HPDE6-E6E7 (cell line): ENCODE data around the gene TACR1.
A peak's percentile ranks its signal among the peaks of the same experiment; 100 is the strongest.
"Not testable (repeated sequence)": the region's sequence is repeated elsewhere in the genome, so short reads cannot be mapped to it uniquely, and the experiment has no call there.

Experiments
- DNase-seq: peaks from one replicate; pipeline ENCODE4 v3.0.0; 2011; ENCODE audit warnings: missing footprints; ENCODE audit errors: extremely low spot score

Gene TACR1

DNA sequence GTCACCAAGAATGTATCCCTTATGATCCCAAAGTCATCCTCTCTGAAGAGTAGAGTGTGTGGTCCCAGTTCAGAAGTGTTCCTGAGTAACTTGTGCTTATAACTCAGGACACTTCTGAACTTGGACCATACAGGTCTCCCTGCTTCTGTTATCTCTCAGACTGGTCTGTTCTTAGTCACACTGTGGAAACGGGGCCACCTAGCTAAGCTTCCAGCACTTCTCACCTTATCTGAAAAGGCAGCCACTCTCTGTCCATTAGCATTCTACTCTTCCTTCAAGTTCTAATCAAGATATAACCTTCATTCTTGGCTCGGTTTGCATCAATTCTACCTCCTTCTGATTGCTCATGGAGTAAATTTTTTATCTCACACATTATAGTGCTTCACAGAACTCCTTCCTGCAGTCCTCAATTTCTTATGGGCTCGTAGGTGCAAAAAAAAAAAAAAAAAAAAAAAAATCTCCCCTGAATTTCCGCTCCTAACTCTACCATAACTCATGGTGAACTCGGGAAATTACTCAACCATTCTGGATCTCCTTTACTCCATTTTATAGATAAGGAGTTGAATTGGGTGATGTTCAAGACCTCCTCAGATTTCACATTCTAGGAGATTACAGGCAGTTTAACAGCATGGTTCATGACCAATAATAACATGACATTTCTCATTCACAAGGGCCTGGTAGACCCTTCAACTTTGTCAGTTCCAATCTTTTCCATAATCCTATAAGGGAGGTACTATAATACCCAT, 108.4 kb downstream of the TACR1 start:
- DNase-seq, result no peak

DNA sequence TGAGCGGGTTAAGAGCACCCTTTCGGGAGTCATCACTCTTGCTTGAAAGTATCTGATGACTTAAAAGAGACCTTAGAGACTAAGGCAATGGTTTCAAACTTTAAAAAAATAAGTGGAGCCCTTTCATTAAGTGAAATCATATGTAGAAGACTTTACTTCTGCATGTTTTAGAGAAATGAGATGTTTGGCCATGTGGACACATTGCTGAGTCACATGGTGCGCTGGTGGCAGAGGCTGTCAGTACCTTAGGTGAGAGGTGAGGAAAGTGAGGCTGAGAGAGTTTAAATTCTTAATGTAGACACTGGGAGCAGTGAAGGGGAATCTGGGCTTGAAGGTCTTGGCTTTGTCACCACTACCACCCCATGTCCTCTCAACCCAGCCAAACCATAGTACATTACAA, 109.8 kb downstream of the TACR1 start:
- DNase-seq, result no peak

GRCh38 chr2:75088791-75089190, 110.5 kb downstream of the TACR1 start:
- DNase-seq, result no peak

DNA sequence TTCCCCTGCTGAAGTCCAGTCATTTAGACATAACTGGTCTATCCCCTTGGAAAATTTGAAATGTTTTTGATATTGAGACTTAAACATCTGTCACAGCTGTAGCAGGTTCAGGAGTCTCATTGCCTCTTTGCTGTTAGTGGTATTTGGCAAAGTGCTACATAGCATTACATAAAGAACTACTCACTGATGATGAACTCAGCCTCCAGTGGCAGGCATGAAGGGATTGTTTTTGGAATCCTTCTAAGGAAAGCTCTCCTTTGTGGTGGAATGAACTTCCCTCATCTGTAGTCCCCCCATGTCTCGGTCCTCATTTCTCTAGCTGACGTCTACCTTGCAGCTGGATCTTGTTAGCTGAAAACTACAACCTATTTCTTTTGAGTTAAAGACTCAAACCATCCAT, 111.6 kb downstream of the TACR1 start:
- no peak for DNase-seq

DNA sequence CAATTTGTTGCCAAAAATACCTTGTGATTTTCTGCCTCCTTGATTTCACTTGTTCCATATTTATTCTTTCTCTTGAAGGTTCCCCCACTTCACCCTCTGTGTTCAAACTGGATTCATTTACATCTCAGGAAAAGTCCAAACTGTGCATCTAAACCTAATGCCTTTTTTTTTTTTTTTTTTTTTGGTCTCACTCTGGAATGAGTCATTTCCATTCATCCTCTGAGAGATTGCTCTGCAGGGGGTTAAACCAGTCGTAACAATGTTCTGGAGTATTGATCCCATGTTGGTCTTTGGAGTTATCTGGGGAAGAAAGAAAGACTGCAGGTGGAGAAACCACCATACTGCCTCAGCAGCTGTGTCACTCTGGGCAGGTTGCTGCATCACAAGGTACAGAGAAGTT, 119.7 kb downstream of the TACR1 start:
- no peak for DNase-seq

DNA sequence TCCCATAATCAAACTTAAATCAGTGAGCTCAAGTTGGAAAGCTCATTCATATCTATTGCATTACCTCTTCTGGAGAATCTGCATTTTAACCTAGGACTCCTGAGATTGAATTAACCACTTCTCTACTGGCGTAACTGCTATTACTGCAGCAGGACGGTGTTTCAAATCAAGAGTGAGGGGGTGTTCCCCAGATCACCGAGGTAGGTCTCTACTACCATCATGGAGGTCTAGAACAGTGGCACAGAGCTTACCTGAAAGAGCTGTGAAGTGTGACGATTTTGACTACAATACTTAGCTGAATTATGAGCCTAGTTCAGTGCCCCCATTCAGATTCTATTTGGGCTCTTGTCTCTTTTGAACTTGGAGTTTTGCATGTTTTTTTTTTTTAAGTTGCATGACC, 121.4 kb downstream of the TACR1 start:
- no peak for DNase-seq

- no peak for DNase-seq
Measured at GRCh38 chr2:75076088-75076487, 123.2 kb downstream of the TACR1 start.

- DNase-seq, result no peak
Measured at GRCh38 chr2:75074708-75075107, 124.6 kb downstream of the TACR1 start.

- DNase-seq, result no peak
Measured at GRCh38 chr2:75074228-75074627, 125.1 kb downstream of the TACR1 start.

DNA sequence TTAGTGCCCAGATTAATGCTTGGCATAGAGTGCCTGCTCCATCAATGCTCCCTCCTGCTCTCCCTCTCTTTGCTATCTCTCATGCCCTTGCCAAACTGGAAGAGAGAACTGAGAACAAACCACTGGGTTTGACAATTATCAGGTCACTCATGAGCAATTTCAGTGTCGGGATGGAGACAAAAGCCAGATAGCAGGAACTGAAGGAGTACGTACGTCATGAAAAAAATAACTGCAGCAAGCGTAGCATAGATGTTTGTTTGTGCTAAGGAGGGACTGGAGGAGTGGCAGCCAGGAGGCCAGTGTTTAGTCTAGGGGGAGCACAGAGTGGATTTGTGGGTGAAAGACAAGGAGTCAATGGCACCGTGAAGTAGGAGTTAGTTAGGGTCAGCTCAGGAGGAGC, 127.6 kb downstream of the TACR1 start:
- no peak for DNase-seq

DNA sequence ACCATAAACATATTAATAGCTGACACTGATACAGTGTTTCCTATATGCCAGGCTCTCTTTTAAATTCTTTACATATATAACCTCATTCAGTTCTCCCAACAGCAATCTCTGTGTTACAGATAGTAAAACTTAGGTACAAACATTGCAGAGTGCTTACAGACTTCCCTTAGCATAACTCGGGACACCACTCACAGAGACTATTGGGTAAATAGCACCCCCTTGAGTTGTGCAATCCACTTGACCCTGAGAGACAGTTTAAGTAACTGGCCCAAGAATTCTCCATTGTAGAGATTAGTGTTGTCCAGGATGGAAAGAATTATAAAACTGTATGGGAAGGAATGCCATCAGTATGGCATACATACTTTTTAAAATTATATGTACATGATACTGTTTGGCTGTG, 130.8 kb downstream of the TACR1 start:
- DNase-seq, result no peak

DNA sequence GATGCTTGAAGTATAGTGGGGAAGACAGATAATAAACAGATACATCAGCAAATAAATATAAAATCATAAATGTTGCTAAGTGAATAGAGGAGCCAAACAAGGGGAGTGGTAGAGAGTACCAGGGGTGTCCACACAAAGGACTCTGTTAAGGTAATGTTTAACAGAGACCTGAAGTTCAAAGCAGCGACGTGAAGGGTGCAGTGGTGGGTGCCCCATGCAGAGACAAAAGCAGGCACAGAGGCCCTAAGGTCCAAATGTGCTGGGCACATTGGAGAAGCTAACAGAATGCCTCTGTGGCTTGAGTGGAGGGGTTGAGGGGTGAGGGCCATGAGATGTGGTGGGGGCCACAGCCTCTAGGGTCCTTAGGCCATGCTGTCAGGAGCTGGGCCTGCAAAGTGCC, 131.8 kb downstream of the TACR1 start:
- DNase-seq, result no peak

GRCh38 chr2:75066121-75066902, 133.0 kb downstream of the TACR1 start:
- DNase-seq, result no peak

DNA sequence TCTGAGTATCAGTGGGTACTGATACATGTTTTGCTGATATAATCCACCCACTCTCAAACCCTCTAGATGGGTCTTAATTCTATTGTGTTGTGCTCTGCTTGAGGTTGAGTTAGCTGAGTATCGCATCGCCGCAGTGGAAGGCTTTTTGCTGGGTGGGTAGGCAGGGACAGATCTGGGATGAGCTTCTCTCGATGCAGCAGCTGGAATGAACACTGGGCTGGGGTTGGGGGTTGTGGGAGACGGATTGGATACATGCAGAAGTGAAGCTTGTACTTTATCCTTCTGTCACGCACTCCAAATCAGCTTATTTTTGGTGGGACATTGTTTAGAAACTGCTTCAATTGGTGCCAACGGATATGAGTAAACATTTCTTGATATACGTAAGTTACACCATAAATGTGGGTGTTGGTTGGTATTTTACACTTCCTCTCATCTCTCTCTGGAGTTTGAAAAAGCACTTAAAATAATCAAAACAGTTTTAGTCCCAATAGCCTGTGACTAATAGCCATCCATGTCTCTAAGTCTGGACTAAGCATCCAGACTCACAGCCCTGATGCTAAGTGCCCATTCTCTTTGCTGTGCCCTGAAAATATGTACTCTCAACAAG, 133.8 kb downstream of the TACR1 start:
- DNase-seq, result no peak

GRCh38 chr2:75064691-75065396, 134.5 kb downstream of the TACR1 start:
- peak; percentile 48 for DNase-seq

GRCh38 chr2:75063906-75064305, 135.4 kb downstream of the TACR1 start:
- no peak for DNase-seq

GRCh38 chr2:75058427-75058826, 140.9 kb downstream of the TACR1 start:
- no peak for DNase-seq

GRCh38 chr2:75057150-75057549, 142.2 kb downstream of the TACR1 start:
- DNase-seq, result not testable (repeated sequence)

- no peak for DNase-seq
Measured at GRCh38 chr2:75055820-75056675, 143.3 kb downstream of the TACR1 start.

- no peak for DNase-seq
Measured at GRCh38 chr2:75055142-75055819, 144.0 kb downstream of the TACR1 start.

DNA sequence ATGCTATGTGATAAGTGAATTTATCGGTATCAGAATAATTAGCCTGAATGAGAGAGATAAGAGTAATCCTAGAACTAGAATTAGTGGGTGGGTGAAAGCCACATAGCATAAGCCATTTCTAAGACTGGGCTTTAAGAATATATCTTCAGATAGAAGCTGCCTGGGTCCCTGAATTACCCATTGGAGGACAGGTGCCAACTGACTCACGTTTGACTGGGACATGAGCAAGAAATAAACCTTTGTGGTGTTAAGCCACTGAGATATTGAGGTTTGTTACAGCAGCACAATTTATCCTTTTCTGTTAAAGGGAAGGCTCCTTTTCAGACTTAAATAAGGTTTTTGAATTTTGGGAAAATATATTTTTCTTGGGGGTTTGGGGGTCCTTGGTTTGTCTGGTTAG, 145.0 kb downstream of the TACR1 start:
- DNase-seq, result no peak
